GM19239 (cell line): ENCODE results near the gene PCDHA6.
"Not testable (repeated sequence)": the region's sequence is repeated elsewhere in the genome, so short reads cannot be mapped to it uniquely, and the experiment has no call there.

Experiments used
- DNase-seq: peaks from one replicate; pipeline ENCODE4 v3.0.0; 2011; ENCODE audit warnings: low spot score; ENCODE audit not compliant: insufficient read length
- FAIRE-seq: peaks from 2 replicates; lab custom pipeline; 2011; peaks lifted over from hg19 to GRCh38; lab: Jason Lieb, UNC

The PCDHA6 gene, protein sequence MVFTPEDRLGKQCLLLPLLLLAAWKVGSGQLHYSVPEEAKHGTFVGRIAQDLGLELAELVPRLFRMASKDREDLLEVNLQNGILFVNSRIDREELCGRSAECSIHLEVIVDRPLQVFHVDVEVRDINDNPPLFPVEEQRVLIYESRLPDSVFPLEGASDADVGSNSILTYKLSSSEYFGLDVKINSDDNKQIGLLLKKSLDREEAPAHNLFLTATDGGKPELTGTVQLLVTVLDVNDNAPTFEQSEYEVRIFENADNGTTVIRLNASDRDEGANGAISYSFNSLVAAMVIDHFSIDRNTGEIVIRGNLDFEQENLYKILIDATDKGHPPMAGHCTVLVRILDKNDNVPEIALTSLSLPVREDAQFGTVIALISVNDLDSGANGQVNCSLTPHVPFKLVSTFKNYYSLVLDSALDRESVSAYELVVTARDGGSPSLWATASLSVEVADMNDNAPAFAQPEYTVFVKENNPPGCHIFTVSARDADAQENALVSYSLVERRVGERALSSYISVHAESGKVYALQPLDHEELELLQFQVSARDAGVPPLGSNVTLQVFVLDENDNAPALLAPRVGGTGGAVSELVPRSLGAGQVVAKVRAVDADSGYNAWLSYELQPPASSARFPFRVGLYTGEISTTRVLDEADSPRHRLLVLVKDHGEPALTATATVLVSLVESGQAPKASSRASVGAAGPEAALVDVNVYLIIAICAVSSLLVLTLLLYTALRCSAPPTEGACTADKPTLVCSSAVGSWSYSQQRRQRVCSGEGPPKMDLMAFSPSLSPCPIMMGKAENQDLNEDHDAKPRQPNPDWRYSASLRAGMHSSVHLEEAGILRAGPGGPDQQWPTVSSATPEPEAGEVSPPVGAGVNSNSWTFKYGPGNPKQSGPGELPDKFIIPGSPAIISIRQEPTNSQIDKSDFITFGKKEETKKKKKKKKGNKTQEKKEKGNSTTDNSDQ

GRCh38 chr5:140827704-140828361 lies at the start of gene PCDHA6:
Gene PCDHA6 (plus strand): TSS chr5:140827960. CDS start chr5:140828092, 132 bp downstream.
- FAIRE-seq, result no peak
- no peak for DNase-seq

DNA sequence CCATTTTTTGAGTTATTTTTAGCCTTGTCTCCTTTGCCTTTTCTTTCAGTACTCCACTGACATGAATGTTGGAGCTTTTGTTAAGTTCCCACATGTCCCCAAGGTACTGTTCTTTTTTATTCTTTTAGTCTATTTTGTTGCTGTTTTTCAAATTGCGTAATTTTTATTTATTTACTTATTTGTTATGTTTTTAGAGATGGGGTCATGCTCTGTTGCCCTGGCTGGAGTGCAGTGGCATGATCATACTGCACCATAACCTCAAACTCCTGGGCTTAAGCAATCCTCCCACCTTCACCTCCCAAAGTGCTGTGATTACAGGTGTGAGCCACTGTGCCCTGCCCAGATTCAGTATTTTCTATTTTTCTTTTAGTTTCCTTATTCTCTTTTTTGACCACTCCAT lies 47.2 kb upstream of the PCDHA6 start:
- DNase-seq (no peak), FAIRE-seq (no peak)

DNA sequence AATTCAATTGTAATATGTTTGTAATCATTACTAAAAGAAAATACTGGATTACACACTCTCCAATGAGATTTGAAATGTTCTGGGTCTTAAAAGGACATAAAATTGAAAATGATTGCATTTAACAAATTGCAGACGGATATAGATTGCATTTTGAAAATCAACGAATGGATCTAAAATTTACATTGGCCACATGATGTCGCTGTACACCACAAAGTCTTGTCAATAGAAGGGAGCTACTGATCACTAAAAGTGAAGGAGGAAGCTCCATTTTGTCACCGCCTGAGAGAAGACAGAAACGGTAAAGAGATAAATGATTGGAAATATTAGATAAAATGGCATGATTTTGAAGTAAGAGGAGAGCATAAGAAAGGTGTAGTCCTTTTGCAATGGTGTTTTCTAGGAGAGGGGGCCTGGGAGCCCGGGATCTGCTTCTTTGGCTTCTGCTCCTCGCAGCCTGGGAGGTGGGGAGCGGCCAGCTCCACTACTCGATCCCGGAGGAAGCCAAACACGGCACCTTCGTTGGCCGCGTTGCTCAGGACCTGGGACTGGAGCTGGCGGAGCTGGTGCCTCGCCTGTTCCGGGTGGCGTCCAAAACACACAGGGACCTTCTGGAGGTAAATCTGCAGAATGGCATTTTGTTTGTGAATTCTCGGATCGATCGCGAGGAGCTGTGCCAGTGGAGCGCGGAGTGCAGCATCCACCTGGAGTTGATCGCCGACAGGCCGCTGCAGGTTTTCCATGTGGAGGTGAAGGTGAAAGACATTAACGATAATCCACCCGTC lies 41.7 kb upstream of the PCDHA6 start, which contains the start of gene PCDHA1:
Gene PCDHA1, plus strand, starts transcription at position 236 of the 782 bp plus-strand sequence.
- DNase-seq (no peak), FAIRE-seq (no peak)

DNA sequence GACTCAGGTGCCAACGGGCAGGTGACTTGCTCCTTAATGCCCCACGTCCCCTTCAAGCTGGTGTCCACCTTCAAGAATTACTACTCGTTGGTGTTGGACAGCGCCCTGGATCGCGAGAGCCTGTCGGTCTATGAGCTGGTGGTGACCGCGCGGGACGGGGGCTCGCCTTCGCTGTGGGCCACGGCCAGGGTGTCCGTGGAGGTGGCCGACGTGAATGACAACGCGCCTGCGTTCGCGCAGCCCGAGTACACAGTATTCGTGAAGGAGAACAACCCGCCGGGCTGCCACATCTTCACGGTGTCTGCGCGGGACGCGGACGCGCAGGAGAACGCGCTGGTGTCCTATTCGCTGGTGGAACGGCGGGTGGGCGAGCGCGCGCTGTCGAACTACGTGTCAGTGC lies 40.3 kb upstream of the PCDHA6 start:
- FAIRE-seq, result not testable (repeated sequence)

GRCh38 chr5:140787849-140788504 lies 39.8 kb upstream of the PCDHA6 start:
- not testable (repeated sequence) for FAIRE-seq, DNase-seq

More for the DNA sequence above, 40.3 kb upstream of the PCDHA6 start:
- DNase-seq, result not testable (repeated sequence)

DNA sequence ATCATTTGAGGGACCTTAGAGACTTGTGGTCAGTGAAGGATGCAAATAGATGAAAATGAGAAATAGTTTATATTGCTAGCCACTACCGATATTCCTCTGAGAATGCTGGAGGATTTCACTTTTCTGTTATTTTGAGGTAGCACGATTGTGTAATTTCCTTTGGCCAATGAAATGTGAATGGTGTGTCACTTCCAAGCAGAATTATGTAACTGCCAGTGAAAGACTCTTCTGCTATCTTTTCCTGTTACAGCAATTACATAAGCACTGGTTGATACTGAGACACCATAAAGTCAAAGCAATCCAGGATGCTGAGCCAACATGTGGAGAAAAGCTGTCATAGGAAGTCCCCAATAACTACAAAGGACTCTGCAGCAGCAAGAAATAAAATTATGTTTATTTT lies 36.7 kb upstream of the PCDHA6 start:
- DNase-seq (no peak), FAIRE-seq (no peak)

DNA sequence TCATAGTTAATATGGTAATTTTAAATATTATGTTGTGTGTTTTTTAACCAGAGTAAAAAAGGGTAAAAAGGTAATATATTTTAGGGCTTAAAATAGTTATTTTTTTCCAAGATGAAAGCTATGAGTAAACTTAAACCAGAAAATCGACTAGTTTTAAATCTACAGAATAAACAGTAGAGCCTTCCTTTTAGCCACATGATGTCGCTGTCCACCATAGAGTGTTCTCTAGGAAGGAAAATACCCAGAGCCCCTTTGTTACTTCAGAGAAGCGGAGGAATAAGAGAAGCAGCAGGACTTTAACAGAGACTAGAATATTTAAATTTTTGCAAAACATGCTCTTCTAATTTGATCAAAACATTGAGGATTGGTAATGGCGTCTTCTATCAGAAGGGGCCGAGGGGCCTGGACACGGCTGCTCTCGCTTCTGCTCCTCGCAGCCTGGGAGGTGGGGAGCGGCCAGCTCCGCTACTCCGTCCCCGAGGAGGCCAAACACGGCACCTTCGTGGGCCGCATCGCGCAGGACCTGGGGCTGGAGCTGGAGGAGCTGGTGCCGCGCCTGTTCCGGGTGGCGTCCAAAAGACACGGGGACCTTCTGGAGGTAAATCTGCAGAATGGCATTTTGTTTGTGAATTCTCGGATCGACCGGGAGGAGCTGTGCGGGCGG lies 33.0 kb upstream of the PCDHA6 start, which contains the start of gene PCDHA2:
Gene PCDHA2, plus strand, starts transcription at position 258 of the 664 bp plus-strand sequence.
- no peak for FAIRE-seq
- DNase-seq, result no peak

DNA sequence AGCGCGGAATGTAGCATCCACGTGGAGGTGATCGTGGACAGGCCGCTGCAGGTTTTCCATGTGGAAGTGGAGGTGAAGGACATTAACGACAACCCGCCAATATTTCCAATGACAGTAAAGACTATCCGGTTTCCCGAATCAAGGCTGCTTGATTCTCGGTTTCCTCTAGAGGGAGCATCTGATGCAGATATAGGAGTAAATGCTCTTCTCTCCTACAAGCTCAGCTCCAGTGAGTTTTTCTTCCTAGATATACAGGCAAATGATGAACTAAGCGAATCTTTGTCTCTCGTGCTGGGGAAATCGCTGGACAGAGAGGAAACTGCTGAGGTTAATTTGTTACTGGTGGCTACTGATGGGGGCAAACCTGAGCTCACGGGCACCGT lies 32.5 kb upstream of the PCDHA6 start:
- no peak for DNase-seq
- no peak for FAIRE-seq

- not testable (repeated sequence) for FAIRE-seq, DNase-seq
These were observed 31.6 kb upstream of the PCDHA6 start for GRCh38 chr5:140796072-140796717.

DNA sequence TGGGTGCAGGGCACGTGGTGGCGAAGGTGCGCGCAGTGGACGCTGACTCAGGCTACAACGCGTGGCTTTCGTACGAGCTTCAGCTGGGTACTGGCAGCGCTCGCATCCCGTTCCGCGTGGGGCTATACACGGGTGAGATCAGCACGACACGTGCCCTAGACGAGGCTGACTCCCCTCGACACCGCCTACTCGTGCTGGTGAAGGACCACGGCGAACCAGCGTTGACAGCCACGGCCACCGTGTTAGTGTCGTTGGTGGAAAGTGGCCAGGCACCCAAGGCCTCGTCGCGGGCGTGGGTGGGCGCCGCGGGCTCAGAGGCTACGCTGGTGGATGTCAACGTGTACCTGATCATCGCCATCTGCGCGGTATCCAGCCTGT lies 31.1 kb upstream of the PCDHA6 start:
- FAIRE-seq, result no peak
- DNase-seq, result no peak

GRCh38 chr5:140800816-140801493 lies 26.8 kb upstream of the PCDHA6 start, which contains the start of gene PCDHA3:
Gene PCDHA3 (plus strand): TSS chr5:140801057.
- no peak for DNase-seq
- FAIRE-seq, result no peak

DNA sequence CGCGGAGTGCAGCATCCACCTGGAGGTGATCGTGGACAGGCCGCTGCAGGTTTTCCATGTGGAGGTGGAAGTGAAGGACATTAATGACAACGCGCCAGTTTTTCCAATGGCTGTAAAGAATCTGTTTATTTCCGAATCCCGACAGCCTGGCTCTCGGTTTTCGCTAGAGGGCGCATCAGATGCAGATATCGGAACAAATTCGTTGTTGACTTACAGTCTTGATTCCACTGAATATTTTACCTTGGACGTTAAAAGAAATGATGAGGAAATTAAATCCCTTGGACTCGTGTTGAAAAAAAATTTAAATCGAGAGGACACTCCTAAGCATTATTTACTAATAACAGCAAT lies 26.3 kb upstream of the PCDHA6 start:
- DNase-seq (no peak), FAIRE-seq (no peak)

GRCh38 chr5:140802381-140802780 lies 25.4 kb upstream of the PCDHA6 start:
- not testable (repeated sequence) for FAIRE-seq, DNase-seq

DNA sequence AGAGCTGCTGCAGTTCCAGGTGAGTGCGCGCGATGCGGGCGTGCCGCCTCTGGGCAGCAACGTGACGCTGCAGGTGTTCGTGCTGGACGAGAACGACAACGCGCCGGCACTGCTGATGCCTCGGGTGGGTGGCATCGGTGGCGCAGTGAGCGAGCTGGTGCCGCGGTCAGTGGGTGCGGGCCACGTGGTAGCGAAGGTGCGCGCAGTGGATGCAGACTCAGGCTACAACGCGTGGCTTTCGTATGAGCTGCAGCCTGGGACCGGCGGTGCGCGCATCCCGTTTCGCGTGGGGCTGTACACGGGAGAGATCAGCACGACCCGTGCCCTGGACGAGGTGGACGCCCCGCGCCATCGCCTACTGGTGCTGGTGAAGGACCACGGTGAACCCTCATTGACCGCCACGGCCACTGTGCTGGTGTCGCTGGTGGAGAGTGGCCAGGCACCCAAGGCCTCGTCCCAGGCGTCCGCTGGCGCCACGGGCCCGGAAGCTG lies 24.9 kb upstream of the PCDHA6 start:
- no peak for DNase-seq
- no peak for FAIRE-seq

- FAIRE-seq (no peak), DNase-seq (no peak)
These were observed 20.7 kb upstream of the PCDHA6 start, which contains the start of gene PCDHA4 for GRCh38 chr5:140806834-140807775. Gene PCDHA4 (plus strand): TSS chr5:140807068.

DNA sequence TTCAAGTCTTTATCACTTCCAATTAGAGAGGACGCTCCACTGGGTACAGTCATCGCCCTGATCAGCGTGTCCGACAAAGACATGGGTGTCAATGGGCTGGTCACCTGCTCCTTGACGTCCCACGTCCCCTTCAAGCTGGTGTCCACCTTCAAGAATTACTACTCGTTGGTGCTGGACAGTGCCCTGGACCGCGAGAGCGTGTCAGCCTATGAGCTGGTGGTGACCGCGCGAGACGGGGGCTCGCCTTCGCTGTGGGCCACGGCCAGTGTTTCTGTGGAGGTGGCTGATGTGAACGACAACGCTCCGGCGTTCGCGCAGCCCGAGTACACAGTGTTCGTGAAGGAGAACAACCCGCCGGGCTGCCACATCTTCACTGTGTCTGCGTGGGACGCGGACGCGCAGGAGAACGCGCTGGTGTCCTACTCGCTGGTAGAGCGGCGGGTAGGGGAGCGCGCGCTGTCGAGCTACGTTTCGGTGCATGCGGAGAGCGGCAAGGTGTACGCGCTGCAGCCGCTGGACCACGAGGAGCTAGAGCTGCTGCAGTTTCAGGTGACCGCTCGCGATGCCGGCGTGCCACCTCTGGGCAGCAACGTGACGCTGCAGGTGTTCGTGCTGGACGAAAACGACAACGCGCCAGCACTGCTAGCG lies 19.4 kb upstream of the PCDHA6 start:
- not testable (repeated sequence) for FAIRE-seq, DNase-seq
